NCI-H510A (cell line): ENCODE measurements around the gene ANKRD11.
A peak's percentile ranks its signal among the peaks of the same experiment; 100 is the strongest.

Experiments
- DNase-seq: peaks from one replicate; lab custom pipeline; 2025; lab: John Stamatoyannopoulos, UW

Gene ANKRD11

GRCh38 chr16:89490439-89491237, at the start of gene ANKRD11:
Gene ANKRD11 (minus strand): TSS chr16:89490561. CDS start chr16:89317019, 173,542 bp downstream.
- DNase-seq: peak; percentile 94

GRCh38 chr16:89538286-89538685, 47.9 kb upstream of the ANKRD11 start:
- DNase-seq: no peak

- DNase-seq: no peak
Measured at GRCh38 chr16:89537549-89537925, 47.2 kb upstream of the ANKRD11 start.

GRCh38 chr16:89536886-89537548, 46.7 kb upstream of the ANKRD11 start:
- DNase-seq: no peak

GRCh38 chr16:89536371-89536770, 46.0 kb upstream of the ANKRD11 start:
- DNase-seq: no peak

GRCh38 chr16:89534252-89534756, 43.9 kb upstream of the ANKRD11 start:
- DNase-seq: no peak

- no peak for DNase-seq
Measured at GRCh38 chr16:89531821-89532526, 41.6 kb upstream of the ANKRD11 start.

- DNase-seq: no peak
Measured at GRCh38 chr16:89530401-89531381, 40.3 kb upstream of the ANKRD11 start.

GRCh38 chr16:89529097-89529496, 38.7 kb upstream of the ANKRD11 start:
- DNase-seq: no peak

- DNase-seq: no peak
Measured at GRCh38 chr16:89525146-89525913, 35.0 kb upstream of the ANKRD11 start.

- DNase-seq: no peak
Measured at GRCh38 chr16:89523680-89524344, 33.5 kb upstream of the ANKRD11 start.

- no peak for DNase-seq
Measured at GRCh38 chr16:89522287-89522686, 31.9 kb upstream of the ANKRD11 start.

GRCh38 chr16:89519881-89520280, 29.5 kb upstream of the ANKRD11 start:
- no peak for DNase-seq

- DNase-seq: no peak
Measured at GRCh38 chr16:89517128-89517527, 26.8 kb upstream of the ANKRD11 start.

- DNase-seq: no peak
Measured at GRCh38 chr16:89512453-89512852, 22.1 kb upstream of the ANKRD11 start.

GRCh38 chr16:89511374-89511773, 21.0 kb upstream of the ANKRD11 start:
- DNase-seq: no peak

- no peak for DNase-seq
Measured at GRCh38 chr16:89510526-89510925, 20.2 kb upstream of the ANKRD11 start.

- peak; percentile 29 for DNase-seq
Measured at GRCh38 chr16:89507834-89508590, 17.7 kb upstream of the ANKRD11 start, which contains the start of gene SPG7. Gene SPG7 (plus strand): TSS chr16:89508403. CDS start chr16:89508418, 15 bp downstream.

GRCh38 chr16:89507214-89507833, 17.0 kb upstream of the ANKRD11 start:
- DNase-seq: no peak
